ENCODE data around the gene BAD. TPM values are rescaled to one million over a fixed set of nuclear protein-coding genes. Genes with fewer than 3 reads are reported as not detected.
A peak's percentile ranks its signal among the peaks of the same experiment; 100 is the strongest.

Gene BAD
- total RNA-seq, 1 donor from 2014 or later, result 47.0 TPM

DNA sequence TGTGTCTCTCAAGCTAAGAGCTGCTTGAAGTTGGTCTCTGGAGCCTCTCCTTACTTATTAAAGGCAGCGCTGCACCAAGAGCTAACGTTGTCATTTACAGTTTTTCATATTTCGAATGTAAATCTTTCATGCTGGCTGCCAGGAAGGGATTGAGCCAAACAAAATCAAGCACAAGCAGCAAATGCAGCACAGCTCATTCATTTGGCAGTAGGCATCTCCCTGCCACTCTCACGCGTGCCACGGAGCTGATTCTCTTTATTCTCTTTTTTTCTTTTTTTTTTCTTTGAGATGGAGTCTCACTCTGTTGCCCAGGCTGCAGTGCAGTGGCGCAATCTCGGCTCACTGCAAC, 51.5 kb downstream of the BAD start:
- Mint-ChIP-seq H3K4me3 (ENCODE audit: unreplicated experiment) (no peak overlapping the region), H3K27me3 (ENCODE audit: unreplicated experiment) (peaks cover 19% of the 10 kb centered on the region), H3K36me3 (ENCODE audit: unreplicated experiment) (no peaks in the 10 kb centered on the region), H3K27ac (ENCODE audit: unreplicated experiment) (no peak overlapping the region), H3K4me1 (ENCODE audit: low read depth, unreplicated experiment) (no peaks in the 10 kb centered on the region), H3K9me3 (ENCODE audit: unreplicated experiment) (peaks cover 4% of the 10 kb centered on the region)
- TF ChIP-seq, protein P1, sequence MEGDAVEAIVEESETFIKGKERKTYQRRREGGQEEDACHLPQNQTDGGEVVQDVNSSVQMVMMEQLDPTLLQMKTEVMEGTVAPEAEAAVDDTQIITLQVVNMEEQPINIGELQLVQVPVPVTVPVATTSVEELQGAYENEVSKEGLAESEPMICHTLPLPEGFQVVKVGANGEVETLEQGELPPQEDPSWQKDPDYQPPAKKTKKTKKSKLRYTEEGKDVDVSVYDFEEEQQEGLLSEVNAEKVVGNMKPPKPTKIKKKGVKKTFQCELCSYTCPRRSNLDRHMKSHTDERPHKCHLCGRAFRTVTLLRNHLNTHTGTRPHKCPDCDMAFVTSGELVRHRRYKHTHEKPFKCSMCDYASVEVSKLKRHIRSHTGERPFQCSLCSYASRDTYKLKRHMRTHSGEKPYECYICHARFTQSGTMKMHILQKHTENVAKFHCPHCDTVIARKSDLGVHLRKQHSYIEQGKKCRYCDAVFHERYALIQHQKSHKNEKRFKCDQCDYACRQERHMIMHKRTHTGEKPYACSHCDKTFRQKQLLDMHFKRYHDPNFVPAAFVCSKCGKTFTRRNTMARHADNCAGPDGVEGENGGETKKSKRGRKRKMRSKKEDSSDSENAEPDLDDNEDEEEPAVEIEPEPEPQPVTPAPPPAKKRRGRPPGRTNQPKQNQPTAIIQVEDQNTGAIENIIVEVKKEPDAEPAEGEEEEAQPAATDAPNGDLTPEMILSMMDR (IDR thresholded peaks at IDR 0.05; ENCODE audit: partially characterized antibody, unreplicated experiment), result no peak
- no peak for DNase-seq

GRCh38 chr11:64232182-64232966, 52.1 kb downstream of the BAD start:
- no peaks in the 10 kb centered on the region for H3K4me1 Mint-ChIP-seq (ENCODE audit: low read depth, unreplicated experiment)
- TF ChIP-seq, protein P1 (IDR thresholded peaks at IDR 0.05; ENCODE audit: partially characterized antibody, unreplicated experiment), result no peak
- peaks cover 19% of the 10 kb centered on the region for H3K27me3 Mint-ChIP-seq (ENCODE audit: unreplicated experiment)
- peaks cover 4% of the 10 kb centered on the region for H3K9me3 Mint-ChIP-seq (ENCODE audit: unreplicated experiment)
- DNase-seq, result no peak
- no peaks in the 10 kb centered on the region for H3K36me3 Mint-ChIP-seq (ENCODE audit: unreplicated experiment)
- H3K4me3 Mint-ChIP-seq (ENCODE audit: unreplicated experiment), result peak overlapping the region; percentile 88
- no peak overlapping the region for H3K27ac Mint-ChIP-seq (ENCODE audit: unreplicated experiment)

DNA sequence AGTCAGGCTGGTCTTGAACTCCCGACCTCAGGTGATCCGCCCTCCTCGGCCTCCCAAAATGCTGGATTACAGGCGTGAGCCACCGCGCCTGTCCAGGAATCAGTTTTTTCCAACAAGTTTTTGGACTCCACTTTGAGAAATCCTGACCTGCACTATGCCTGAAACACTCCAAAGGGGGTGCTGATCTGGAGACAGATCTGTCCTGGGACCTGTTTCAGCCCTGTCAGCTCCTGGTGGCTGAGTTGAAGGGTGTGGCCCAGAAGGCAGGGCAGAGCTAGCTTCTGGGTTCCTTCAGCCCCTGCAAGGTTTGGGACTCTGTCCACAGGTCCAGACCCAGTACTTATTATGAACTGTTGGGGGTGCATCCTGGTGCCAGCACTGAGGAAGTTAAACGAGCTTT, 52.9 kb downstream of the BAD start:
- H3K4me3 Mint-ChIP-seq (ENCODE audit: unreplicated experiment), result peak overlapping the region; percentile 88
- H3K27me3 Mint-ChIP-seq (ENCODE audit: unreplicated experiment), result peaks cover 19% of the 10 kb centered on the region
- H3K4me1 Mint-ChIP-seq (ENCODE audit: low read depth, unreplicated experiment), result no peaks in the 10 kb centered on the region
- no peak for DNase-seq
- H3K27ac Mint-ChIP-seq (ENCODE audit: unreplicated experiment), result no peak overlapping the region
- peaks cover 4% of the 10 kb centered on the region for H3K9me3 Mint-ChIP-seq (ENCODE audit: unreplicated experiment)
- TF ChIP-seq, protein P1 (IDR thresholded peaks at IDR 0.05; ENCODE audit: partially characterized antibody, unreplicated experiment), result no peak
- no peaks in the 10 kb centered on the region for H3K36me3 Mint-ChIP-seq (ENCODE audit: unreplicated experiment)

GRCh38 chr11:64230985-64231365, 53.5 kb downstream of the BAD start:
- Mint-ChIP-seq H3K27ac (ENCODE audit: unreplicated experiment) (peak overlapping the region; percentile 40), H3K4me3 (ENCODE audit: unreplicated experiment) (peak overlapping the region; percentile 88), H3K4me1 (ENCODE audit: low read depth, unreplicated experiment) (no peaks in the 10 kb centered on the region), H3K36me3 (ENCODE audit: unreplicated experiment) (no peaks in the 10 kb centered on the region), H3K27me3 (ENCODE audit: unreplicated experiment) (peaks cover 19% of the 10 kb centered on the region), H3K9me3 (ENCODE audit: unreplicated experiment) (peaks cover 4% of the 10 kb centered on the region)
- no peak for DNase-seq
- TF ChIP-seq, protein P1 (IDR thresholded peaks at IDR 0.05; ENCODE audit: partially characterized antibody, unreplicated experiment), result no peak

DNA sequence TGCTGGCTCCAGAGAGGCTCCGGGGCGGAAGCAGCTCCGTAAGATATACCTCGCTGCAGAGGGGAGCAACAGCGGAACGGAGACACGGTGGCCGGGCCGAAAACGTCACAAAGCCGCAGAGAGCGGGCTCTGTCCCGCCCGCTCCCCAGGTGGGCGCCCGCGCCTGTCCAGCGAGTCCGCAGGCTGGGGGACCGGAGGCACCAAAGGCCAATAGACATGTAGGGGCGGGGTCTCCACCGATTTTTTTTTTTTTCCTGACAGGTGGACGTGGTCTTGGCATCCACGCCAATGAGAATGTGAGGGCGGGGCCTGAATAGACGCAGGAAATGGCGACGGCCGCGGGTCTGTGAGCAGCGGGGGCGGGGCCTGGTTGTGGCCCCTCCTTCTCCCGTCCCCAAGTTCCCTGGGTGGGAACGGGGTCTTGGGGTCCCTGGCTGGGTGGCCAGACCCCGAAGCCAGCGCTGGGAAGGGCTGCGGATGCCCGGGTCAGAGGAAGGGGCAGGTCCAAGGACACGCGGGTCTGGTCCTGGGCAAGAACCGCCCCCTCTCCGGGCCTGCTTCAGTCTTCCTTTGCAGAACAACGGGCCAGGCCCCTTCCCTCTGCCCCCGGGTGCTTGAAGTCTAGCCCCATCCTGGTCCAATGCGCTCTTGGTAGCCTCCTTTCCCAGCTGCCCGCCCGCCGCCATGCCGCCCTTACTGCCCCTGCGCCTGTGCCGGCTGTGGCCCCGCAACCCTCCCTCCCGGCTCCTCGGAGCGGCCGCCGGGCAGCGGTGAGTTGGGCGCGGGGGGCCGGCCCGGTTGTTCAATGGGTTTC, 54.1 kb downstream of the BAD start, which contains the start of gene DNAJC4:
Gene DNAJC4 (plus strand): TSS at position 378 of the 814 bp plus-strand sequence. CDS start 307 bp downstream, at position 685.
- Mint-ChIP-seq H3K27ac (ENCODE audit: unreplicated experiment) (peak within 1 kb of the TSS; percentile 40), H3K27me3 (ENCODE audit: unreplicated experiment) (peaks cover 15% of the 10 kb centered on the region), H3K4me3 (ENCODE audit: unreplicated experiment) (peak within 1 kb of the TSS; percentile 88), H3K36me3 (ENCODE audit: unreplicated experiment) (no peaks in the 10 kb centered on the region), H3K4me1 (ENCODE audit: low read depth, unreplicated experiment) (no peaks in the 10 kb centered on the region), H3K9me3 (ENCODE audit: unreplicated experiment) (peaks cover 3% of the 10 kb centered on the region)
- TF ChIP-seq, protein P1 (IDR thresholded peaks at IDR 0.05; ENCODE audit: partially characterized antibody, unreplicated experiment), result no peak
- DNase-seq, result peak; percentile 89
